Endothelial cell of umbilical vein (primary cell): ENCODE data around the gene FAM204A. TPM values are rescaled to one million over a fixed set of nuclear protein-coding genes. Genes with fewer than 3 reads are reported as not detected.

Experiments
- BruUV-seq: library from RNA; stranded (reverse); fragments of 400-500 nt; replicated peaks from 2 replicates; lab custom pipeline; 2021; lab: Mats Ljungman, UMichigan
- CTCF ChIA-PET: fragments of 300-600, 350-600 bp; sonication (Branson Sonifier 250); formaldehyde crosslinking; loops from one replicate; lab custom pipeline; 2021; ENCODE audit warnings: antibody characterized with exemption, inconsistent platforms; lab: Charles Lee
- POLR2A ChIA-PET: fragments of 300-600, 350-600 bp; sonication (Branson Sonifier 250); formaldehyde crosslinking; loops from one replicate; lab custom pipeline; 2021; ENCODE audit warnings: antibody characterized with exemption, inconsistent platforms; lab: Charles Lee
- DNase-seq: peaks from one replicate; pipeline ENCODE4 v3.0.0-alpha.2; 2011; ENCODE audit warnings: low read depth, low spot score
- FAIRE-seq: peaks from 2 replicates; lab custom pipeline; 2011; peaks lifted over from hg19 to GRCh38; lab: Jason Lieb, UNC
- H2AFZ ChIP-seq: 2 replicates; pipeline ENCODE4 v1.6.0; 2012; ENCODE audit warnings: low read depth, low read length, control low read depth, inconsistent platforms
- H3K27ac ChIP-seq: 2 replicates; pipeline ENCODE4 v1.5.1; 2011; ENCODE audit warnings: low read depth, mild to moderate bottlenecking, control low read depth, low read length, moderate library complexity; ENCODE audit not compliant: insufficient read depth
- H3K27me3 ChIP-seq, 2 experiments: 2 replicates each; pipeline versions ENCODE4 v1.6.0 to v1.6.1; 2011; ENCODE audit warnings: low read length in 2 of 2, mixed read lengths in 1 of 2; ENCODE audit not compliant: control insufficient read depth in 2 of 2, insufficient read depth in 2 of 2
- H3K36me3 ChIP-seq, 2 experiments: 2 replicates in 1 of 2; 3 replicates in 1 of 2; pipeline ENCODE4 v1.5.1; 2011; ENCODE audit warnings: low read length in 2 of 2, mild to moderate bottlenecking in 1 of 2, moderate library complexity in 1 of 2; ENCODE audit not compliant: control insufficient read depth in 2 of 2, insufficient read depth in 2 of 2; ENCODE audit errors: extremely low read depth in 1 of 2
- H3K4me1 ChIP-seq: 3 replicates; pipeline ENCODE4 v1.5.1; 2011; ENCODE audit warnings: mild to moderate bottlenecking, low read length; ENCODE audit not compliant: control insufficient read depth, insufficient read depth; ENCODE audit errors: extremely low read depth
- H3K4me2 ChIP-seq: 2 replicates; pipeline ENCODE4 v1.6.1; 2011; ENCODE audit warnings: low read length, control low read depth, mixed read lengths; ENCODE audit not compliant: insufficient read depth
- H3K4me3 ChIP-seq, 3 experiments: fragments of 200-600 bp in 1 of 3; sonication (generic), shearing (Covaris generic) in 1 of 3; replicated peaks in 1 of 3; 2 replicates each; pipeline ENCODE4 v1.5.1; 2011 to 2016; ENCODE audit warnings: control low read depth in 3 of 3, low read length in 3 of 3, mild to moderate bottlenecking in 2 of 3, inconsistent platforms in 1 of 3, low read depth in 1 of 3, moderate library complexity in 1 of 3; ENCODE audit not compliant: insufficient read depth in 1 of 3
- H3K79me2 ChIP-seq: 2 replicates; pipeline ENCODE4 v1.6.0; 2012; ENCODE audit warnings: low read length, inconsistent platforms; ENCODE audit not compliant: control insufficient read depth, insufficient read depth
- H3K9ac ChIP-seq: replicated peaks from 2 replicates; pipeline ENCODE3; 2011; ENCODE audit warnings: low read length, control low read depth; ENCODE audit not compliant: insufficient read depth; ENCODE audit errors: extremely low read depth
- H3K9me1 ChIP-seq: replicated peaks from 3 replicates; pipeline ENCODE4 v1.6.0; 2011; ENCODE audit warnings: mild to moderate bottlenecking, low read length; ENCODE audit not compliant: control insufficient read depth, insufficient read depth; ENCODE audit errors: extremely low read depth
- H3K9me3 ChIP-seq: replicated peaks from 2 replicates; pipeline ENCODE4 v1.5.1; 2012; ENCODE audit warnings: low read length, inconsistent platforms; ENCODE audit not compliant: control insufficient read depth, insufficient read depth
- H4K20me1 ChIP-seq: replicated peaks from 2 replicates; pipeline ENCODE3; 2011; ENCODE audit warnings: mild to moderate bottlenecking, low read length; ENCODE audit not compliant: control insufficient read depth, insufficient read depth; ENCODE audit errors: extremely low read depth
- CTCF ChIP-seq, 2 donors: IDR thresholded peaks; 1 replicate in 1 of 2; 2 replicates in 1 of 2; pipeline ENCODE4 v1.5.1; 2011; ENCODE audit warnings: low read length in 2 of 2, mild to moderate bottlenecking in 2 of 2, moderate library complexity in 2 of 2, control low read depth in 1 of 2, inconsistent platforms in 1 of 2, low read depth in 1 of 2; ENCODE audit not compliant: insufficient read depth in 1 of 2; ENCODE audit errors: extremely low read depth in 1 of 2
- EZH2 ChIP-seq: IDR thresholded peaks from 2 replicates; pipeline ENCODE4 v1.6.1; 2012; ENCODE audit warnings: borderline replicate concordance, low read depth, mild to moderate bottlenecking, moderate library complexity, low read length, inconsistent platforms; ENCODE audit not compliant: severe bottlenecking
- FOS ChIP-seq: IDR thresholded peaks from 2 replicates; pipeline ENCODE4 v1.6.1; 2011; ENCODE audit warnings: mild to moderate bottlenecking, low read length, moderate library complexity, borderline replicate concordance; ENCODE audit not compliant: insufficient read depth
- GATA2 ChIP-seq: IDR thresholded peaks from 2 replicates; pipeline ENCODE4 v1.7.0; 2011; ENCODE audit warnings: low read depth, mild to moderate bottlenecking, moderate library complexity, mixed read lengths, low read length; ENCODE audit not compliant: insufficient read length, insufficient read depth
- JUN ChIP-seq: IDR thresholded peaks from 2 replicates; pipeline ENCODE4 v1.6.1; 2011; ENCODE audit warnings: borderline replicate concordance, low read depth; ENCODE audit not compliant: insufficient read length, insufficient read depth
- MAX ChIP-seq: IDR thresholded peaks from 2 replicates; pipeline ENCODE4 v1.6.1; 2011; ENCODE audit not compliant: insufficient read depth, insufficient read length
- MYC ChIP-seq: IDR thresholded peaks from one replicate; pipeline ENCODE4 v1.6.1; 2011; ENCODE audit warnings: mild to moderate bottlenecking, low read depth, low read length
- POLR2A ChIP-seq: IDR thresholded peaks from 2 replicates; pipeline ENCODE4 v1.6.1; 2012; ENCODE audit warnings: low read depth, mild to moderate bottlenecking, control low read depth, low read length
- POLR2AphosphoS5 ChIP-seq: IDR thresholded peaks from 2 replicates; pipeline ENCODE4 v1.6.1; 2012; ENCODE audit warnings: low read depth, mild to moderate bottlenecking, control low read depth, low read length, moderate library complexity; ENCODE audit not compliant: insufficient read depth
- dilution Hi-C: fragments of 300-500 bp; cut with MboI; formaldehyde crosslinking; loops from one replicate; pipeline ENCODE4 v1.15.0; 2019; ENCODE audit warnings: low sequenced_read_pairs; ENCODE audit not compliant: extremely low pct_ligation_motif_present
- intact Hi-C: fragments of 100-400 bp; cut with micrococcal nuclease; formaldehyde crosslinking; loops from one replicate; pipeline ENCODE4 v1.10.0; 2022
- polyA plus RNA-seq, 4 experiments: library from polyadenylated mRNA; depleted of rRNA in 3 of 4; stranded (reverse) in 3 of 4; unstranded in 1 of 4; fragments of >200 nt; gene quantifications; 2 replicates each; pipeline versions ENCODE4 v1.2.1 to v1.2.3, GENCODE V29; 2011 to 2012; ENCODE audit warnings: missing spikeins in 1 of 4
- total RNA-seq: library from RNA; stranded (reverse); gene quantifications from 2 replicates; pipeline ENCODE4 v1.2.3, GENCODE V29; 2021

FAM204A gene
- total and polyA plus RNA-seq, 2 donors (not counting 3 experiments of a cell fraction or from before 2014, with no cell fraction given), result 11.1 to 73.7 TPM

DNA sequence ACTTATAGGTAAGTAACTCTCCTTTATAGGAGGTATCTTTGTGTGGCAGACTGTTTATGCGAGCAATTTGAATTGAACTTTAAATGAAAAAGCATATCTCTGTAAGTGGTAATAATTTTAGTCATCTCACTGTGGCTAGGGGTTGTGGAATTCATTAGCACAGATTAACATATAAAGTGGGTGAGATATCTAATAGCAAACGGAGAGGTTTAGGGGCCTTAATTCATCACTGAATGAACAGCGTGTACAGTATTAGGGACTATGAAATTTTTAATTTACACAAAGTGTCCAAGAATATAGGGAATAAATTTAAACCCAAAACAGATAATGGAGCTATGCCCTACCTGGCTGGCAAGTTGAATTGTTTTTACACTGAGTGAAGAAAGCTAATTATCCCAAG, 15.7 kb upstream of the FAM204A start:
- H3K4me2 ChIP-seq, result no peak overlapping the region
- DNase-seq (no peak), FAIRE-seq (no peak)
- H3K9ac ChIP-seq, result no peak overlapping the region
- ChIA-PET CTCF (interaction anchor here (1.0 kb wide), 1 partner anchor 24 kb away, joined by 3 read pairs; no protein-coding TSS in a partner anchor), POLR2A (no interaction called here)
- H3K27me3 ChIP-seq, result peaks cover 0 to 6% of the 10 kb centered on the region in 2 experiments
- no peak overlapping the region for H2AFZ ChIP-seq
- intact Hi-C loops, result no loop called here
- no TSS peak for BruUV-seq
- H3K79me2 ChIP-seq, result no peaks in the 10 kb centered on the region
- TF ChIP-seq CTCF (IDR thresholded peaks at IDR 0.05; ENCODE audit: extremely low read depth in 1 of 2, insufficient read depth in 1 of 2, low read depth in 1 of 2, low read length in 2 of 2), result no peak
- no peak for TF ChIP-seq EZH2
- TF ChIP-seq GATA2, result no peak
- TF ChIP-seq FOS, result no peak
- TF ChIP-seq POLR2AphosphoS5, result no peak
- TF ChIP-seq MYC, result no peak
- no peak for TF ChIP-seq MAX
- no peak for TF ChIP-seq JUN
- no peak for TF ChIP-seq POLR2A
- H3K36me3 ChIP-seq, result no peaks in the 10 kb centered on the region
- no peaks in the 10 kb centered on the region for H3K4me1 ChIP-seq
- H3K9me1 ChIP-seq, result no peaks in the 10 kb centered on the region
- H3K9me3 ChIP-seq, result no peaks in the 10 kb centered on the region
- H3K27ac ChIP-seq, result no peak overlapping the region
- H3K4me3 ChIP-seq, result no peak overlapping the region
- dilution Hi-C loops, result no loop called here
- H4K20me1 ChIP-seq, result no peaks in the 10 kb centered on the region
